NCI-H82 (cell line): ENCODE data around the gene BTN2A1.
"Not testable (repeated sequence)": the region's sequence is repeated elsewhere in the genome, so short reads cannot be mapped to it uniquely, and the experiment has no call there.

Experiments
- DNase-seq: peaks from one replicate; lab custom pipeline; 2025; lab: John Stamatoyannopoulos, UW

The BTN2A1 gene

DNA sequence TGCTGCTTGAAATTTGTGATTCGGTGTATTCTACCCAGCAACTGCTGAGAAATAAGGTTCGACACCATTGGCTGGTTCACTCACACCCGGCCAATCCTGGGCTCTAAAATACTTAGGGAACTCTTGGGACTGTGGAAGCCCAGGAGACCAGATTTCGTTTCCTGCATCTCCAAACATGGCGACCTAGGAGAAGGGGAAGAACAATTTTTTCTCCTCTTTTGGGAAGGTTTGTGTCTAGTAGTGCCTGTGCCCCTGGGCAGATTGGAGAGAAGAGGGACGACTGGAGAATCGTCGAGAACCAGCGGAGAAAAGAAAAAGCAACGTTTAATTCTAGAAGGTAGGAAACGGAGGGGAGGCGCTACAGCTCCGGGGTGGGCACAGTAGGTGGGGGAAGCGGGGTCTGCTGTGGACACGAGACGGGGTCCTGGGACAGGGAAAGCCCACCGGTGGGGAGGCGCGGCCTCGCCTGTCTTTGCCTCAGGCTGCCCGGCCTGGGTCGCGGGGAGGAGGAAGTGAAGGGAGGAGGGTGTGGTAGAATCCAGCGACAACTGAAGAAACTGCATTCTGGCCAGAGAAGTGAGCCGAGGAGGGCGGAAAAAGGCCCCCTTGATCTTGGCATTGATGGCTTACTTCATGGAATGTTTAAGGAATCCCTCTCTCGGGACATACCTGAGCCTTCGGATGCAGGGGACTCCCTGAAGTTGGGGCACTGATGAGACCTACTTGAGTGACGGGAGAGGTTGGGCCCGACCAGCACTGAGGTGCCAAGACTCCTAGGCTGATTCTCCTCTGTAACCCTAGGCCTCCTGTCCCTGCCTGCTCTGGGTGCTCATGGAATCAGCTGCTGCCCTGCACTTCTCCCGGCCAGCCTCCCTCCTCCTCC lies at the start of gene BTN2A1:
TSS of gene BTN2A1 (plus strand) at position 150 of the 883 bp plus-strand sequence. CDS start at position 832, 682 bp downstream.
- DNase-seq, result peak; percentile 96

GRCh38 chr6:26408828-26409730 lies 48.7 kb upstream of the BTN2A1 start:
- no peak for DNase-seq

DNA sequence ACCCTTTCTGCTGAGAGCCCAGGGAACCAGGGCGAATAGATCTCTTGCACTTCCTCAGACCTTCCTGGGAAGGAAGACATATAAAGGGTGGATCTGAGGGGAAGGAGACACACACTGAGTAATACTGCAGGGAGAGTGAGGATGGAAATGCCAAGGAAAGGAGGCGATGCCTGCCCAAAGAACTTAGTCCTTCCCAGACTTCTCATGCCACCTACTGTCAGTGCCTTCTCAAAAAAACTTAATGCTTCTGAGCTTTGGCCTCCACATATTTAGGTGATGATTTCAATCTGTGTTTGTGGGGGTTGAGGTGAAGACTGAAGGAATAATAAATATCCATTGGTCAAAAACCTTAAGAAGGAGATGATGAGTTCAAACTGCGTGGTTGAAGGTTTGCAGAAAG lies 46.0 kb upstream of the BTN2A1 start:
- DNase-seq, result no peak

GRCh38 chr6:26412228-26412627 lies 45.5 kb upstream of the BTN2A1 start:
- peak; percentile 7 for DNase-seq

DNA sequence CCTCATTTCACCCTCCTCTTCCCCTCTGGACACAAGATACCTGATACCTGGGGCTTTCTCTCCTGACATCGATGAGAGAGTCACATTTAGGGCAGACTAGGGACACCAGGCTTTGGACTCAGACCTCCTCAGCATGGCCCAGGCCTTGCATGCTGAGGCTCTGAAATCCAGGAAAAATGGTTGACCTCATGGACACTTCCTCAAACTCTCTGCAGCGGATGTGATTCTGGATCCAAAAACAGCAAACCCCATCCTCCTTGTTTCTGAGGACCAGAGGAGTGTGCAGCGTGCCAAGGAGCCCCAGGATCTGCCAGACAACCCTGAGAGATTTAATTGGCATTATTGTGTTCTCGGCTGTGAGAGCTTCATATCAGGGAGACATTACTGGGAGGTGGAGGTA lies 44.8 kb upstream of the BTN2A1 start:
- no peak for DNase-seq

- no peak for DNase-seq
Measured at GRCh38 chr6:26414281-26414680, 43.5 kb upstream of the BTN2A1 start.

GRCh38 chr6:26415036-26415614 lies 42.6 kb upstream of the BTN2A1 start:
- DNase-seq, result no peak

DNA sequence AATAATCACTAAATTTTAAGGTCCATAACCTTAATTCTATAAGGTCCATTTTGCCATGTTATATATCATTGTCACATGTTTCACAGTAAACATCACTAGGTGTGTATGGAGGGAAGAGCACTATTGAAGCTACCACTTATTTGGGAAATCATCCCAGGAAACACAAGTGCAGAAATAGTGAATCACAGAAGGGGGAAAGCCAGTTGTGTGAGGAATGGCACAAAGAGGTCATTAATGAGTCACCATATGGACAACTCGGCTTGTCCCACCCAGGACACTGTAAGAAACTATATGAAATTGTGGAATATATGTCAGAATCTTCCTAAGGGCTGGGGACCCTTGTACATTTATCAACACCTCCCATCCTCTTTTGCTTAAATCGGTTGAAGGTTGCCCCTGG lies 42.0 kb upstream of the BTN2A1 start:
- no peak for DNase-seq

DNA sequence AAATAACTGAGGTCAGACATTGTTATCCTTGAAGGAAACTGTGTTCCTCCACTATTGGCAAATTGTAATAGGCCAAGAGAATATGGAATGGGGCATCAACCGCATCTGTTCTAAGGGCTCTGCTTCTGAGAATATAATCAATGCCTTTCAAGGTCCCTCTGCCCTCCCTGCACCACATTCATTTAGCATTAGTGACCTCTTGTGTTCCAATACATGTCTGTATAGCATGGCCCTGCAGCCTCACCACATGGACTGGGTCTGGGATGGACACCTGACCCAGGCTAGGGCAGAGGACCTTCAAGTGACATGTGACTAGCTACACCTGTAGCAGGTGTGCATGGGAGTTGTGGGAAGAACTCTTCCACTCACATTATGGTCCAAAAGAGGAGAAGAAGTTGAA lies 41.5 kb upstream of the BTN2A1 start:
- no peak for DNase-seq

DNA sequence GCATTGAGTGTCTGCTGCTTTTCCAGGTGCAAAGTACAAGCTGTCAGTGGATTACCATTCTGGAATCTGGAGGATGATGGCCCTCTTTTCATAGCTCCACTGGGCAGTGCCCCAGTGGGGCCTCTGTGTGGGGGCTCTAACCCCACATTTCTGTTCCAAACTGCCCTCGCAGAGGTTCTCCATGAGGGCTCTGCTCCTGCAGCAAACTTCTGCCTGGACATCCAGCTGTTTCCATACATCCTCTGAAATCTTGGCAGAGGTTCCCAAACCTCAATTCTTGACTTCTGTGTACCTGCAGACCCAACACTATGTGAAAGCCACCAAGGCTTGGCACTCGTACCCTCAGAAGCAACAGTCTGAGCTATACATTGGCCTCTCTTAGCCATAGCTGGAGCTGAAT lies 39.7 kb upstream of the BTN2A1 start:
- DNase-seq, result not testable (repeated sequence)

DNA sequence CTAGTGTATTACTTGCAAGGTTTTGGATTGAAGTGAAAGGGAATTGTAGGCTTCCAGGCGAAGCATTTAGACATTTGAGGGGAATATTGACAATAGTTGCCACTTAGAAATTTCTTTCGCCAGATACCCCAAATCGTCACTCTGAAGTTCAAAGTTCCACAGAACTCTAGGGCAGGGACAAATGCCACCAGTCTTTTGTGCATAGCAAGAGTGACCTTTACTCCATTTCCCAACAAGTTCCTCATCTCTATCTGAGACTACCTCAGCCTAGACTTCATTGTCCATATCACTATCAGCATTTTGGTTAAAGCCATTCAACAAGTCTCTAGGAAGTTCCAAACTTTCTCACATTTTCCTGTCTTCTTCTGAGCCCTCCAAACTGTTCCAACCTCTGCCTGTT lies 39.0 kb upstream of the BTN2A1 start:
- DNase-seq, result not testable (repeated sequence)

- DNase-seq, result peak; percentile 53
Measured at GRCh38 chr6:26420688-26421171, 37.0 kb upstream of the BTN2A1 start.

DNA sequence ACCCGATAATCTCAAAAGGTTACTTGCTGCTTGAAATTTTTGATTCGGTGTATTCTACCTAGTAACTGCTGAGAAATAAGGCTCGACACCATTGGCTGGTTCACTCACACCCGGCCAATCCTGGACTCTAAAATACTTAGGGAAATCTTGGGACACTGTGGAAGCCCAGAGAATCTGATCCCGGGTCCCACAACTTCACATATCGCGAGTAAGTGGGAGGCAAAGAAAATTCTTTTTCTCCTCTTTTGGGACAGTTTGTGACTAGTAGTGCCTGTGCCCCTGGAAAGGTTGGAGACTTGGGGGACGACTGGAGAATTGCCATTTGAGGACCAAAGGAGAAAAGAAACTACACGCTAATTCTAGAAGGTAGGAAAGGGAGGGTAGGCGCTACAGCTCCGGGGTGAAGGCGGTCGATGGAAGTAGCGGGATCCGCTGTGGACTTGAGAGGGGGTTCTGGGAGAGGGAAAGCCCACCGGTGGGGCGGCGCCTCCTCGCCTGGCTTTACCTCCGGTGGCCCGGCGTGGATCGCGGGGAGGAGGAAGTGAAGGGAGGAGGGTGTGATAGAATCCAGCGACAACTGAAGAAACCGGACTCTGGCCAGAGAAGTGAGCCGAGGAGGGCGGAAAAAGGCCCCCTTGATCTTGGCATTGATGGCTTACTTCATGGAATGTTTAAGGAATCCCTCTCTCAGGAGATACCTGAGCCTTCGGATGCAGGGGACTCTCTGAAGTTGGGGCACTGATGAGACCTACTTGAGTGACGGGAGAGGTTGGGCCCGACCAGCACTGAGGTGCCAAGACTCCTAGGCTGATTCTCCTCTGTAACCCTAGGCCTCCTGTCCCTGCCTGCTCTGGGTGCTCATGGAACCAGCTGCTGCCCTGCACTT lies 36.3 kb upstream of the BTN2A1 start:
- DNase-seq, result peak; percentile 93

- no peak for DNase-seq
Measured at GRCh38 chr6:26422329-26422728, 35.4 kb upstream of the BTN2A1 start.

DNA sequence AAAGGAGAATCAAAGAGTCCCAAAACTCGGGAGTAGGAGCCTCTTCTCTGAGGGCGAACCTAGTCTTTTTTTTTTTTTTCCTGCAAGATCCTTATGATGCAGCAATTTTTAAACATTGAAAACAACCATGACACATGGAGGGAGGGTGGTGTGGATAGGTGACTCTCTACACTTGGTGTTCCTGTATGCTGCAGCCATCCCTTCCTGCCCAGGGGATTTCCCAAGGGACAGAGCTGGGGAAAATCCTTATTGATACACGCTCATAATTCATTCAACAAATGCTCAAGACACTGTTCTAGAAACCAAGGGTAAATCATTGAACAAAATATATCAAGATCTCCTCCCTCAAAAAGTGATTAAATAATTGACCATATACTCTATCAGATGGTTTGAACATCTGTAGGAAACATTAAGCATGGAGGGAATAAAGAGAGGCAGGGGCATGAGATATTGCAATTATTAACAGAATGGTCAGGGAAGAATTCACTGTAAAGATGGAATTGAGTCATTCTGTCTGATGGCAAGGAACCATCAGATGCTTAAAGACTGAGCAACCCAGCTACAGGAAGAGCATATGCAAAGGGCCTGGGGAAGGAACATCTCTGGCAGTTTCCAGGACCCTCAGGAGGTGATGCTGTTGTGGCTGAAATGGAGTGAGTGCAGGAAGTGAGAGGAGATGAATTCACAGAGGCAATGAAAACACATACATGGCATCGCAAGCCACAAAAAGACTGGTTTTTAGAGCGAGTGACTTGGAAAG lies 30.9 kb upstream of the BTN2A1 start:
- DNase-seq, result no peak

GRCh38 chr6:26427451-26427809 lies 30.3 kb upstream of the BTN2A1 start:
- no peak for DNase-seq

DNA sequence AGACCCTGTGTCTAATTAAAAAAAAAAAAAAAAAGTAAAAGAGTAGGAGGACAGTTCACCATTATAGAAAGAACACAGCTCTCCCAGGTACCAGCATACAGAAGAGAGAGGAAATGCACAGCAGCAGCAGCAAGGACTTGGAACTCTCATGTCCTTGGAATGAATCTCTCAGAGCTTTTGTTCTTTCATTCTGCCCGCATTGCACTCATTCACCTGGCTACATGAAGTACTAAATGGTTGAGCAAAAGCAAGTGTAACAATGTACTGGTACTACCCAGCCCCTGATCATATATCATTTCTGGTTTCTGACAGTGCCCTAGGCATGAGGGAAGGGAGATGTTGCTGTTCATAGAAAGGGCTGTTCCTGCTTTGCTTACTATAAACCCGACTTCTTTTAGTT lies 29.5 kb upstream of the BTN2A1 start:
- DNase-seq, result no peak

GRCh38 chr6:26430787-26431186 lies 27.0 kb upstream of the BTN2A1 start:
- DNase-seq, result no peak

DNA sequence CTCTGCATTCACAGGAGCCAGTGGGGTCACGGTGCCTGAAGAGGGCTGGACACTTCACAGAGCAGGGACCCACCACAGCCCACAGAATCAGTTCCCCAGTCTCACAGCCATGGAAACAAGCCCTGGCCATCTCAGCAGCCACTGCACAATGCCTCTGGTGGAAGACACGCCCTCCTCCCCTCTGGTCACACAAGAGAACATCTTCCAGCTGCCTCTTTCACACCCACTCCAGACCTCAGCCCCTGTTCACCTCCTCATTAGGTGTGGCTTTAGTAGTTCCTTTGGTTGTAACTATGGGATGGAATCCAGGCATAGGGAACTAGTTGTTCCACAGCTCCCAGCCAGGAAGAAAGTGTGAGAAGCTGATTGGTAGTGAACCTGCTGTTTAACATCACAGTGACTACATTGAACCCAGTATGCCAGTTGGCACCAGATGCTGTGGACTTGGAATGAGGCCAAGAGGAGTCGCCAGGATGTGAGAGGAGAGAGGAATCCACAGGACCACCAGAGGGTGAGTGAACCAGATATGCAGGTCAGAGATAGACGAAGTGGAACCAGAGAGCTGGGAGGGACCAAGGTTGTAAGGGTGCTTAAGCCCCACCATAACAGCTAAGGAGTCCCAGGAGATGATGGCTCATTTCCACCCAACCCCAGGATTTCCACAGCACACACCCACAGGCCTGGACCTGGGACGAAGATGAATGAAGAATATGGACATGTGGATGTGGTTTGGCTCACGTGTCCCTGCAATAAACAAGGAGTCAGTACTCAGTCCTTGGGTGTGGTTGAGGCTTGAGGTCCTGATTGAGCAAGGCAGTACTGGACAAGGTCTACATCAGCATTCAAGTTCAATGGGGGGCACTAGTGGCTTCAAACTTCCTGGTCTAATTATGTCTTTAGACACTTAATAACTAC lies 26.2 kb upstream of the BTN2A1 start:
- DNase-seq, result no peak
